HG02884 (cell line): ENCODE data around the gene OR51B2.

ENCODE experiments used
- ATAC-seq: cut with Tn5 transposase; IDR thresholded peaks from one replicate; pipeline ENCODE4 v1.9.1; 2021; ENCODE audit warnings: mild to moderate bottlenecking, moderate library complexity; ENCODE audit not compliant: unreplicated experiment

Gene OR51B2

GRCh38 chr11:5284637-5285036 lies 39.5 kb downstream of the OR51B2 start:
- no peak for ATAC-seq

DNA sequence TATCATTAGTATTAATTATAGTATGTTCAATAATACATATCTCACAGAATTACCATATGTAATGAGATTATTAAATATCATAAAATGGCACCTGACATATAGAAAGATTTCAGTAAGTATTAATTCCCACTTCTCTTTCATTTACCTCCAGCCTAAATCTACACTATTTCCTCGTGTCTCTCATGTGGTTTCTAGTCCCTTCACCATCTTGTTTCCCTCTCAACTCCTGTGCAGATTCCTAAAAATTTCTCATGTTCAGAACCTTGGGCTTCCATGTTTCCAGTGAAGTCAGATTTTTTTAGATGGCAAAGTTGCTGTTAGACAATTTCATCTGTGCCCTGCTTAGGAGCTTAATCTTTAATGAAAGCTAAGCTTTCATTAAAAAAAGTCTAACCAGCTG lies 40.2 kb downstream of the OR51B2 start:
- ATAC-seq, result no peak

GRCh38 chr11:5283086-5283485 lies 41.0 kb downstream of the OR51B2 start:
- ATAC-seq, result no peak

- no peak for ATAC-seq
Observed at GRCh38 chr11:5282628-5283027, 41.5 kb downstream of the OR51B2 start.

GRCh38 chr11:5281596-5281995 lies 42.5 kb downstream of the OR51B2 start:
- ATAC-seq, result no peak

- peak; percentile 92 for ATAC-seq
Observed at GRCh38 chr11:5280582-5281102, 43.5 kb downstream of the OR51B2 start.

DNA sequence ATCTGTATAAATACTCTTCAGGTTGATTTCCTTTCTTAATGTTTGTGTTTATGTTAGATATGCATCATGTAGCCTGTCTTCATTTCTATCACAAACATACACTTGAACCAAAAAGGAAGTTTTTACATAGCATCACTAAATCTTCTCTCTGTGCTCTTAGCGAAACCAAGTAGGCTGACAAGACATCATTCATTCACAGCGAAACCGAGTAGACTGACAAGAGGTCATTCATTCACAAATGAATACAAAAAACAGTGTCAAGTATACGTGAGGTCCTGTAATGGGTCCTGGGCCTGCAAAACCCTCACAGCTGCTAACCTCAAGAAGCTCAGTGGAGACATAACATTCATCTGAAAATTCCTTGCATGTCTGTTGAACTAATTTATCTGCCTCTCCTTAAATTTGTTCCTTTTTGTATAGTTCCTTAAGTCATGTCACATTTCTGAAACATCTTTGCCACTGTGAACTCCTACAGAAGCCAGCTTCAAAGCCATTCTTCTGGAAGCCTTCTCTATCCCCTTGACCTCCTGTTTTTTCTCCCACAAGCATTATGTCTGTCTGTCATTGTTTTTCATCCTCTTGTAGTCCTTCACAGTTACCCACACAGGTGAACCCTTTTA lies 44.5 kb downstream of the OR51B2 start:
- no peak for ATAC-seq

DNA sequence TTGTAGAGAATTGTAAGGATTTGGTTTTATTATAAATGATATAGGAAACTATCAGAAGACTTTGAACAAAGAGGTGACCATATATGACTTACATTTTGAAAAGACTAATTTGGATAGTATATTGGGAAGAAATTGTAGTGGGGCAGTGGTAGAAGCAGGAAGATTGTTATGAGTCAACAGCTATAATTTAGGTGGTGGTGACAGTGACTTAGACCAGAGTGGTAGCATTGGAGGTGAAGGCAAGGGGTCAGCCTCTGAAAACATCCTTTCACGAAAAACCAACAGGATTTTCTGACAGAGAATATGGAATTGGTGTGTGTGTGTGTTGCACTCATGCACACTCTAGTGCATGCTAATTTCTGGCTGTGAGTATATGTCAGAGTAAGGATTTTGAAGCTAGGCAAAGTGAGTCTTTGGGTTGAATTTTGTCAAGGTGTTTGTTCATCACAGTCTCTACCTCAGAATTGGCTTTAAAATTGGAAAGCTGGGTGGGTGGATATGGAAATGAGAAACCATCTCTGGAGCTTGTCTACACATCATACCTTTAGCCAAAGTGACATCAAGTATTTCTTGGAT lies 46.2 kb downstream of the OR51B2 start:
- ATAC-seq, result peak; percentile 53

DNA sequence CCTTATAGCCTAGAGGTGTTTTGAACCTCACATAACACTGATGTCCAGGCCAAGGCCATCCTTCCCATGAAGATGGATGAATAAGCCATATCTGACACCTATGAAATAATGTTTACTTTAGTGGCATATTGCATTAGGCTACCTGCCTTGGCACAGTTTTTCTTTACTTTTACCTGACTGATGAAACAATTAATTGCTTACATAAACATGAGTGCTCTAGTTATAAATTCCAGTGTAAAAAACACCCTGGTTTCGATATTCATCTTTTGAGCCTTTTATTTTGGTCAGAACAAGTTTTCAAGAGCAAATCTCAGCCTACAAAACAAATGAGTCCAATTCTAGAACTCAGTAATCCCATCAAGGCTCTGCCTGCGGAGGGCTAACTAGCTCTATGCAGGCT lies 47.4 kb downstream of the OR51B2 start:
- no peak for ATAC-seq

- ATAC-seq, result no peak
Observed at GRCh38 chr11:5275369-5276110, 48.6 kb downstream of the OR51B2 start.

- ATAC-seq, result no peak
Observed at GRCh38 chr11:5274395-5274794, 49.7 kb downstream of the OR51B2 start.
